Stimulated activated CD4-positive, alpha-beta T cell treated with anti-CD3 and anti-CD28 coated beads, Interleukin-15, amount 100 ng/mL, for 48 hours (primary cell): Measurements from ENCODE around the gene ARRB1.
"Not testable (repeated sequence)": the region's sequence is repeated elsewhere in the genome, so short reads cannot be mapped to it uniquely, and the experiment has no call there.

Experiments
- DNase-seq, 2 donors: peaks; one replicate each; pipeline ENCODE4 v3.0.0-alpha.2; 2020; ENCODE audit warnings: low read depth in 2 of 2

The ARRB1 gene

DNA sequence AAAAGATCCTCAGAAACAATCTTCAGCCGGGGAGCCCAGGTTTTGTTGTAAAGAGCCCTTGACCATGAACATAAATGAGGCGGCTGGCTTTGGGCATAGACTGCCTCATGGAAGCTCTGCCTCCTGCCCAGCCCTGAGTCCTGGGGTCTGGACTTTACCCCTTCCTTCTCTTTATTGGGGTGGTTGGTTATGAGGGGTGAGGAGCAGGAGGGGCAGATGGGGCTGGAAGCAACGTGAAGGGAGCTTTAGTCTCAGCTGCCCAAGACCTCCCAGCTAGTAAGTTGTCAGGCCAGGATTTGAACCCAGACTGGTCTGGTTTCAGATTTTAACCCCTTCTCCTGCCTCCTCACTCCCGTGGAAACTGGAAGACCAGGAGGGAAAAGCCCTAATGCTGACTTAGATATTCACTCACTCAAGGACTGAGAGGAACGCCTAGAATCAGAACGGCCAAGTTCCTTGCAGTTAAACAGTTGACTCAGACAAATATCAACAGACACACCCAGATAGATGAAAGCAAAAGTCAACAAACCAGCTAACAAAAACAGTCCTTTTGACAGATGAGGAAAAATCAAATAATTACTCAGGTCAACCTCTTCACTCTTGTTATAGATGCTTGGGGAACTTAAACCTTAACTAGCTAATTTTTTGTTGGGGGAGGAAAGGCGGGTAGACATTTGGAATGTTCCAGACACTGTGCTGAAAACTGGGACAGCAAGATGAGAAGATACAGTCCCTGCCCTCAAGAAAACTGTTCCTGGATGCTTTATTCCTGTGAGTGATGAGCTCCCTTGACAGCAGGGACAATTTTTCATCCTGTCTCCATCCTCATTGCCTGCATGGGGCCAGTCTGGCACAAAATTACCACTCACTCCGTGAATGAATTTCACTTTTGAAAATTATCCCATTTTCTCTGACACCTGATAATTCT is 20.8 kb upstream of the ARRB1 start:
- DNase-seq = no peak

- no peak for DNase-seq
These were observed 18.2 kb upstream of the ARRB1 start for GRCh38 chr11:75369560-75370255.

DNA sequence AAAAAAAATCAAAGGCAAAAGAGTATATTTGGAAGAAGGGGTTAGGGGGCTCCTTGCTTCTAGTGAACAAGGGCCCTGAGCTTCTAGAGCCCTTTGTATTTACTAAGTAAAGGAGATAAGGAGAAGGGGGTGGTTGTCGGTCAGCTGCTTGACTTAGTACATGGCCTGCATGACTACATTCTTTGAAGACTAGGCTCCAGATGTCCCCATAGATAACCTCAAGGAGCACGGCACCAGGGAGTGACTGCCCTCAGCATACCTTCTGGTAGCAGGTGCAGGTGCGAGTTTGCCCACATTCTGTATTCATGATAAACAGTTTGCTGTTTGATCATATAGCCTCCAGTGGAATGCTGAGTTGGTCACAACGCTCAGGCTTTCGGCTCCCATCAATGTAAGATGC is 15.4 kb upstream of the ARRB1 start:
- DNase-seq = not testable (repeated sequence)

- DNase-seq = no peak
These were observed 14.3 kb upstream of the ARRB1 start for GRCh38 chr11:75365711-75366181.

DNA sequence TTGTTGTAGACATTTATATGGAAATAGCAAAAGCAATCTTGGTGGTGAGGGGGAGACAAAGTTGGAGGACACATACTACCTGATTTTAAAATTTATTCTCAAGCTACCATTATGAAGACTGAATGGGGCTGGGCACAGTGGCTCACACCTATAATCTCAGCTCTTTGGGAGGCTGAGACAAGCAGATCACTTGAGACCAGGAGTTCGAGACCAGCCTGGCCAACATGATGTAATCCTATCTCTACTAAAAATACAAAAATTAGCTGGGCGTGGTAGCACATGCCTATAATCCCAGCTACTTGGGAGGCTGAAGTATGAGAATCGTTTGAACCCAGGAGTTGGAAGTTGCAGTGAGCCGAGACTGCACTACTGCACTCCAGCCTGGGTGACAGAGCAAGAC is 10.8 kb upstream of the ARRB1 start:
- DNase-seq = not testable (repeated sequence)

DNA sequence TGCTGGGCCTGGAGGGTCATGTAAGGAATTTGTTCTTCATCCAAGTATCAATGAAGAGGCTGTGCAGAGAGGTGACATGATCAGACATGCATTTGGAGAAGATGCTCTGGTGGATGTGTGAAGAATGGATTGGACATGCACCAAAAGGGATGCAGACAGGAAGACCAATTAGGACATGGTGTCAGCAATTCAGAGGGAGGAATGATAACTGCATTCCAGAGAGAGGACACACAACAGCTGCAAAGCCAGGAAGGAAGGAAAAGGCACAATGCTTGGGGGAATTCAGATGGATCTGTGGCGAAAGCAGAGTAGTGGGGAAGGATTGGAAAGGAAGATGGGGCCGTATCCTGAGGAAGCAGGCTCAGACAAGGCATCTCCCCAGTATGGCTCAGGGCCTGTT is 5.2 kb upstream of the ARRB1 start:
- DNase-seq = no peak

- DNase-seq = no peak
These were observed 3.6 kb upstream of the ARRB1 start for GRCh38 chr11:75355051-75355450.

- DNase-seq = no peak
These were observed 1.2 kb upstream of the ARRB1 start for GRCh38 chr11:75352588-75353206.

GRCh38 chr11:75351791-75352587 is 528 bp upstream of the ARRB1 start:
- no peak for DNase-seq

DNA sequence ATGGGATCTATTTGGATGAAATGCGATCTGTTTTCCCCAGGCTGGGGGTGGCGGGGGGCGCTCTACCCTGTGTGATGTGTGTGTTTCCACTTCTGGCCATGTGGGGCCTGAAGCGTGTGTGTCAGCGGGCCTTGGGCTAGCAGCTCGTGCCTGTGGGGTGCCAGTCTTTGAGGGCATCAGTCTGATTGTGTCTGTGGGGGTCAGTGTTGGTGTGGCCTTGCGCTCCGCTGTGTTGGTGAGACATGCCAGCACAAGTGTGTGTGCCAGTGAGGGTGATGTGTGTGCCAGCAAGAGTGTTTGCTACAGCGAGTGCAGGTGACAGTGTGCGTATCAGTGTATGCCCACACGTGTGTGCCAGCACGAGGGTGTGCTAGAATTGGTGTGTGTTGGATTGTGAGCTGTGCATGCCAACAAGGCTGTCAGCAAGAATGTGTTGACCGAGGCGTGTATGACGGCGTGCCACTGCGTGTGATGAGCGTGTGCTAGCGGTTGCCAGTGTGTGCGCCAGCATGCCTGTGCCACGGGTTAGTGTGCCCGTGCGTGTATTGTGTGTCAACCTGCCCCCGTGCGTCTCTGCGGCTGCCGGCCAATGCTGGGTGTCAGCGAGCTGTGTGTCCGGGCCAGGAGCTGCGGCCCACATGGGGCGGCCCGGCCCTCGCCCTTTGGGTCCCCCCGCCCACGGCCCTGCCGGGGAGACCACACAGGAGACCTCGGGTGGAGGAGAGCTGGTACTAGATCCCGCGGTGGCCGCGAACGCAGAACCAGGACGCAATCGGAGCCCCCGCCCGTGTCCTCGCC is 519 bp downstream of the ARRB1 start:
- DNase-seq = no peak

GRCh38 chr11:75350122-75350742 is 1.2 kb downstream of the ARRB1 start:
- DNase-seq = no peak

GRCh38 chr11:75349521-75350116 is 1.8 kb downstream of the ARRB1 start:
- no peak for DNase-seq

DNA sequence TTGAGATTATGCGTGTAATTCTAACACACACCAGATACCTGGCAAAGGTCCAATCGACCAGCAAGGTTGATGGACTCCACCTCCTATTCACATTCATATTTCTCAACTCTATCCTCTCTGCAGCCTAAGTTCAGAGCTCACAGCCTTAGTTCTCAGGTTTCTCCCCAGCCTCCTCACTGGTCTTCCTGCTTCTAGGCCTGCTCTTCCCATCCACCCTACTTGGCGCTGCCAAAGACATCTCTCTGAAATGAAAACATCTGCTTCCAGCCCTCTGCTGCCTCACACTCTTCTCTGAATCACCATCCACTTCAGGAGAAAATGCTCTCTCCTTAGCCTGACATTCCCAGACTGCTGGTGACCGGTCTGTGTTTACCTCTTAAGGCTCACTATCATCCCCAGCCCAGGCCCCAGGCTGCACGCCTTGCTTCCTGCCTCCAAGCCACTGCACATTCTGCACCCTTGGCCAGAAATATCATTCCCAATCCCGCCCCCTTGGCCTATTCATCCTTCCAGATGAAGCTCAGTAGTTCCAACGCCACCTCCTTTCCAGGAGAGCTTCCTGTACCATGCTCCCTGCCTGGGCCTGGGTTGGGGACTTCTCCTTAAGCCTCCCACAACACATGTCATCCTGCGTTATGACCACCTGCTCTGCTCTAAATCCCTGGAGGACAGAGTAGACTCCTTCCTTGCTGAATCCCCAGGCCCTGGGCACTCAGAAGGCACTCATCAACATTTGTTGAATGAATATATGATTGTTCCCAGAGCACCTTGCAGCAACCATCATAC is 3.5 kb downstream of the ARRB1 start:
- no peak for DNase-seq

GRCh38 chr11:75346912-75347647 is 4.4 kb downstream of the ARRB1 start:
- DNase-seq = no peak

- DNase-seq = no peak
These were observed 5.2 kb downstream of the ARRB1 start for GRCh38 chr11:75346296-75346695.

- DNase-seq = no peak
These were observed 5.9 kb downstream of the ARRB1 start for GRCh38 chr11:75345455-75346160.

- DNase-seq = no peak
These were observed 6.6 kb downstream of the ARRB1 start for GRCh38 chr11:75344761-75345454.
